DMS79 (cell line): Measurements from ENCODE around the gene PTPN23.

Source experiments
- DNase-seq: peaks from one replicate; lab custom pipeline; 2025; lab: John Stamatoyannopoulos, UW

PTPN23 gene

DNA sequence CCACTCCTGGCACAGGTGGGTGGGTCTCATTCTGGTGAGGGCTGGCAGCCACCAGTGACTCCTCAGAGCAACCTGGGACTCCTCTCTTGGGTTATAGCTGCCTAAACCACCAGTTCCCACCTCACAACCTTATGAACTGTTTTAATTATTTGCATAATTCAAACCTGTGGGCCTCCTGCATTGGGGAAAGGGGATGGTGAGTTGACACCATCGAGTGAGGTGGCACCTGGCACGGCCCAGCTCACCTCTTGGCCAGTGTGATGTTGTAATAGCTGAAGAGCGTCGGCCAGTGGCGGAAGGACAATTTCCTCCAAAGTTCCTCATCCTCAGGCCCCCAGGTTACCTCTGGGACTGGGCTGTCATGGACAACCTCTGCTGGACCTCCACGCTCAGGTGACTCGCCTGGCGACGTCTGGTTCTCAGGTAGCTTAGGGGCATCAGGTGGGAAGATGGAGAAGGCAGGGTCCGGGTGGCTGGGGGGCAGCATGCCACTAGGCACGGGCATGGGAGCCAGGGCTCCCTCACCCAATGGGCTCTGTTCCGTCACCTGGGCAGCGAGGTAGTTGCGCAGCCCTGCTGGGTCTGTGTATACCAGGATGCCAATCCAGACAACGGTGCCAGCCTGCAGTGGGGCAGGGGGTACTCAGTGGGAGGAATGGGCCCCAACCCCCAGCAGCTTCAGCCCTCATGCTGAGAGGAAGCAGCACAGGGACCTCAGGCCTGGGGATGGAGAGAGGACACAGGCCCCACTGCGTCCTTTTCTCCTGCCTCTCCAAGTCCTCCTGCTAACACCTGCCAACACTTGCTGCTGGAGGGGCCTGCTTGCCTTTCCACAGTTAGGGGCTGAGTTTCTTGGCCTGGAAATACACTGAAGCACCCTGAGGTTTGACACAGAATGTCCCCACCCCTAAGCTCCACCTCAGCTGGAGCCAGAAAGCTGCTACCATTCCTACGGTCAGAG lies 38.5 kb downstream of the PTPN23 start:
- DNase-seq: no peak

DNA sequence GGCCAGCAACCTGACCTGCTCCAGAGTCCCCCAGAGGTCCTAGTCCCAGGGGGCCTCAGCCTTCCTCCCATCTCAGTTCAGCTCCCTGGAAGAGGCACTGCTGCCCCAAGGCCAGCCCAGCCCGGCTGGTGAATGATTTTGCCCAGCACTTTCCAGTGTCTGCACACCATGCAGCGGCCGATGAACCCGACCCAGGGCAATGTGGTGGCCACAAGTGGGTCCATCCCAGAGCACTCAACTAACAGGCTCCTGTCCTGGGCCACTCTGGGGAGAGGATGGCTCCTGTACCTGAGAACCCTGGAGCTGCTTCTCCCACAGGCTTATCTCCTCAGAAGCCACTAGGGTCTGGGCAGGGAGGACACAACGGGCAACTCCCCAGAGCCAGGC lies 39.2 kb downstream of the PTPN23 start:
- DNase-seq: no peak

DNA sequence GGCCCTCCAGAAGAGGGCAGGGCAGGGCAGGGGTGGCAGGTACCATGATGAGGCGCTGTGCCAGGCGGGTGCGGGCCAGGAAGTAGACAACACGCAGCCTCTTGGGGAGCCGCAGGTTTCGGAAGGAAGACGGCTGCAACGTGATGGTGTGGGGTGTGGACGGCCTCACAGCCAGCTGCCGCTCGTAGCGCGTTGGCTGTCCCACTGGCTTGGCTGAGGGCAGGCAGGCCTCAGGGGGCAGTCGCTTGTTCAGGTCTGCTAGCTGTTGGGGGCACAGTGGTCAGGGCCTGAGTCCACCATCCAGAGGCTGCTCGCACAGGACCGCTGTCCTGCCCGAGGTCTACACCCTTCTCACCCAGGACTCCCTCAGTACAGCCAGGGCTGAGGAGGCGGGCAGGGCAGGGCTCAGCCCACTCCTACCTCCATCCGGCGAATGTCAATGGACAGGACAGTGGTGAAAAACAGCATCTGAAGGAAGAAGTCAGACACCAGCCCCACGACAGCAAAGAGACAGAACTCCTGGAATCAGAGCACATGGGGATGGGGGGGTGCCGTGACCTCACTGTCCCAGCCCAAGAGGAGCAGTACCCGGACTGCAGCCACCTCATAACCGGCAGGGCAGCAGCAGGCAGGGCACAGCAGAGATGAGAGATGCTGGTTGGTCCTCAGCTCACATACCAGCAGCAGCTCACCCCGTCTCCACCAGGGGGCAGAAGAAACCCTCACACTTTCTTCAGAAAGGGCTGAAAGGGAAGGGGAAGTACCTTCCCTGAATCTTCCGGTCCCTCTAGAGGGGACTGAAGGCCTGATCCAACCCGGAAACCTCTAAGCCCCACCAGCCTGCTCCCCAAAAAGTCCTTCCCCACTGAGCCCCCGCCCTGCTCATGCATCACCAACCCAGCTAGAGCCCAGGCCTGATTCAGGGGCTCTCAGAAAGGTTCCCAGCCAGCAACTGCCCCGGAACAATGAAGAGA lies 40.0 kb downstream of the PTPN23 start:
- no peak for DNase-seq

DNA sequence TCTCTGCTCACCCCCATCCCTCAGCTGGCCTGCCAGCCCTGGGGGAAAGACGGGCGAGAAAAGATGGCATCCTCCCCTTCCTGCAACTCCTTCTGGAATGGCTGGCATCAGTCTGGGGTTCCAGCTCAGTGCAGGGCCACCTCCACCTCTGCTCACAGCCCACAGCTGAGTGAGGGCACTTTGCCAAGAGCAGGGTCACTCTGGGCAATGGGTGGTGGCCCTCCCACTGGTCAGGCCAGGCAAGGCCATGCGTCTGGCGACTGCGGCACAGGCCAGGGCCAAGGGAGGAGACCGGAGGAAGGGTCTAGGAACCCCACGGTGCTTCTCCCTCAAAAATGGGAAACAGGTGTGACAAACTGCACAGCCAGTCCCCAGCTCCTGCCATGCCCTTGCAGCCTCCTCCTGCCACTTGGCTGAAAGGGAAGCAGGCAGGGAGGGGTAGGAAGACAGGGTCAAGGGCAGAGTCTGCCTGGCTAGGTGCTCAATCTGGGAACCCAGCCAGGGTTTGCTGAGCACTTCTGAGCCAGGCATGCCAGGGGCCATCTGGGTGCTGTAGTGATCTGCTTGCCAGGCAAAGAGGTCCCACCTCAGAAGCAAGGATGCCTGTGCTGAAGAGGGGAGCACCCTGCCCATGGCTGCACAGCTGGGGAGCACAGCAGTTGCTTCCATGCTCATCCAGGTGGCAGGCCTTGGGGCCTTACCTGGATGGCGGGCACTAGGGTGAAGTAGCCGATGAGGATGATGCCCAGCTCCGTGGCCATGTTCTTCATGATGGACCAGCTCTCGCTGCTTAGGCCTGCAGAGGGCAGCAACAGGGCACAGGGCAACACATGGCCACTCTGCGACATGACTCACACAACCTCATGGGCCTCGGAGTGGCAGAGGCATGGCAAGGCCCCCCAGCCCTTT lies 41.2 kb downstream of the PTPN23 start:
- peak; percentile 42 for DNase-seq

DNA sequence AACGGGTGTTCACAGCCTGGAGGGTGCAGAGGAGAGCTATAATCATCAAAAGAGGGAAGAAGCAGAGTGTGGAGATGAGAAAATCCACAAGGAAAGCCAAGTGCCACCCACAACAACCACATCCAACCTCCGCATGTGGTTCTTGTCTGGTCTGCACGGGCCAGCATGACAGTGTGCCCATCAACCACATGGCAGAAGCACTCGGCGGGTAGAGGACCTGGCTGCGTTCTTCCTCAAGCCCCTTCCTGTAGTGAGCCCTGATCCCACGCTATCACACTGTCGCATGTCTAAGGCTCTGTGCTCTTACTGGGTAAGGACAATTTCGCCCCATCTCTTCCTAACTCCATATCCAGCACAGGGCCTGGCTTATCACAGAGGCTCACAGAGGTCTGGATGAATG lies 41.9 kb downstream of the PTPN23 start:
- DNase-seq: no peak

DNA sequence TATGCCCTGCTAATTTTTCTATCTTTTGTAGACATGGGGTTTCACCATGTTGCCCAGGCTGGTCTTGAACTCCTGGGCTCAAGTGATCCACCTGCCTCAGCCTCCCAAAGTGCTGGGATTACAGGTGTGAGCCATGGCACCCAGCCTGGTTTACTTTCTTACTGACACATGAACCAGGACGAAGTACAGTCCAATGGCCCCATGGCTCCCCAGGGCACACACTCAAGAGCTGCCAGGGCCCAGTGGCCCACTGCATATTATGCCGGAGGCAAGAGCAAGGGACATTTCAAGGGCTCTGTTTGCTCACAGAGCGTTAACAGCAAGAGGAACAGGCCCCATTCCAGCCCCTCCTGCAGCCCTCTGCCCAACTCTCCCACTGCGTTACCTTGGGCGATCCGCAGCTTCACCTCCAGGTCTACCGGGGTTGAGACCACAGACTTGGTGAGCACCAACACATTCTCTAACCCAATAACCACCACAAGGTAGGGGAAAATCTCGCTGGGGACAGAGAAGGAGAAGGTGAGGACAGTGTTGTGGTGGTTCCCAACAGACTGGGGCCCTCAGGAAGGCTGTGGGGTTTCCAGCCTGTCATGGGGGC lies 42.8 kb downstream of the PTPN23 start:
- DNase-seq: no peak

DNA sequence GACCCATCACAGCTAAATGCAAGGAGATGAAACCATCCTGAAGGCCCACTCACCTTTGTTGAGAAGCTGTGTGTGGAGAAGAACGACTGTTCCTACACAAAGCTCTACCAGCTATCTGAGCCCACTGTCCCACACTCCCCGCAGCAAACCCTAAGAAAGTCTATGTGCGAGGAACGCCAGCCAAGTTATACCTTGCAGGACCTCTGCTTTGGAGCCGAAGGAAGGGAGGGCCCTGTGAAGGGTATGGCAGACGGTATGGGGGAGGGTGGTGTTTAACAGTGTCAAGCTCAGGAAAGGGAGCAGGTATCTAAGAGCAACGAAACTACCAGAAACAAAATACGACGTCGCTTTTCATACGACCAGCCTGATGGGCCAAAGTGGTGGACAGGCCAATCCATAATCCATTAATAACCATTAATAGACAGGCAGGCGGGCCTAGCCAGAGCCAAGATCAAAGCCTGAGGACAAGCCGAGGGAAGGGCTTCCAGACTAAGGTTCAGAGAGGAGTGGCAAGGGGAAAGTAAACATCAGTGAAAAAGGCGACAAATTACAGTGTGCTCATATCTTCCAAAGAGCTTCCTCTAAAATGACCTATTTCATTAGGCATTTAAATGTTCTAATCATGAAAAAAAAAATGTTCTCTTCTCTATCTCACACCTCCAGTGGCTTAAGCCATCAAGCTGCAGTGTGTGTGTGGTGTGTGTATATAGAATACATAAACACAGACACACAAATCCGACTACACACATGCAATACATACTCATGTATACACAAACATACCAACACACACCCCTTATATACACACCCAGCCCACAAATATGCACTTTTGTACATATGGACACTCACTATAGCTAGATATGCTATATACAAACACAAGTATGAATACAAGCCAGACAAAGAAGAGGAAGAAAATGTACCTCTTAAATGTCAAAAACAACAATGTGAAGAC lies 43.9 kb downstream of the PTPN23 start:
- no peak for DNase-seq

DNA sequence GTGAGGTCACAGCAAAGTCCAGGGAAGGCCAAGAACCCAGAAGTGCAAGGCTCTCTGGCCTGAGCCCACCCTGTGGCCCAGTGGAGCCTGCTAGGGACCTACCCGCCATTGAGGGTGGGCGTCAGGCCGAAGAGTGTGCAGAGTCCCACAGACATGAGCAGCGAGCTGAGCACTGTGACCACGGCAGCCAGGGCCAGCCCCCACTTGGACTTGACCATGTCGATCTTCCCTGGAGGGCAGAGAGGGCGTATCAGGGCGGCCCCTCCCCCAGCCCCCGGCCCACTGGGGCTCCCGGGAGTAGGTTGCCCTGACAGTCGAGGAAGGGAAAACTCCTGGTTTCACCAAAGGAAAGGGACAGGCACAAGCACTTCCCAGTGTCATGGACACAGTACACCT lies 44.6 kb downstream of the PTPN23 start:
- no peak for DNase-seq

DNA sequence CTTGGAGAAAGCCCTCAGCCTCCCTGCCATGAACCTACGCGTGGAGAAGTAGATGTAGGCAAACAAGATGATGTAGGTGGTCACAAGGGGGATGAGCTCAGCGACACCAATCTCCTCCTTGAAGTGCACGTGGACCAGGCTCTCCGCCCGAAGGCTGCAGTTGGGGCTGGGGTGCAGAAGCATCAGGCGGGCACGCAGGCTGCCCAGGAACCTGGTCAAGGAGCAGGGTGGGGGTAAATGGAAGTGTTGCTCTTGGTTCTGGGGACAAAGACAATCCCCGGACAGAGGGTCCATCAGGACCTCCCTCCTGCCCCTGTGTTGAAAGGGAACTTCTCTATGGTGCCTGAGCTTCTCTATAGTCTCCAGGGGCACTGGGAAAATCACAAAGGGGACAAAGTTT lies 45.1 kb downstream of the PTPN23 start:
- no peak for DNase-seq

DNA sequence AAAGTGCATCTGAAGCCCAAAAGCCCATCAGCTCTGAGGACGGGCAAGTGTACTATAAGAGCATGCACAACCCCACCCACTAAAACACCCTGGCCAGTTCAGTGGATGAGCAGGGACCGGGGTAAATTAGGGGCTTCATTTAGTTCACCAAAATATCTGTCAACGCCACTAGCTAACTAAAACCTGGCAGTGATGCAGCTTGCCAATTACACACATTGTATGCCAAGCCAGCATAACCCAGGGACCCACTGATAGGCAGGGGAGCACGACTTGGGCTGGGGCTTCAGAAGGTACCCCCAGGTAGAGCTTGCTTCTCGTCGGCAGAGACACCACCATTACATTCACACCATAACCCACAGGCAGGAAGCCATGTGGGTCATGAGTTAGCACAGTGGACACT lies 47.0 kb downstream of the PTPN23 start:
- no peak for DNase-seq

DNA sequence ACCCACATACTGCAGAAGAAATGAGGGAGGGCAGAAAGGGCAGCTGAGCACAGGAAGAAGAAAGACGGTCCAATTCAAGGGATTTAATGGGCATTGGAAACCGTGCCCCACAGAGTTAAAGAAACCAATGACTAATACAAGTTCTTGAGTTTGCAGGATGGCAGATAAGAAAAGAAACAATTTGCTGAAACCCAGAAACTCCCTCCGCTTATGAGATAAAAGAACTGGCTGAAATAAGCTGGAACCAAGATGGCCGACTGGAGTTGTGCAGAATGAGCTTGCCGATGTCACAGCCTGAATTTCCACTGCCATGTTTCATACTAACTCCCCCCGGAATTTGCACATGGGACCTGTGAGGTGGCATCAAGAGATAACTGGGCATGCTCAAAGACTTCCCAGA lies 47.8 kb downstream of the PTPN23 start:
- no peak for DNase-seq

DNA sequence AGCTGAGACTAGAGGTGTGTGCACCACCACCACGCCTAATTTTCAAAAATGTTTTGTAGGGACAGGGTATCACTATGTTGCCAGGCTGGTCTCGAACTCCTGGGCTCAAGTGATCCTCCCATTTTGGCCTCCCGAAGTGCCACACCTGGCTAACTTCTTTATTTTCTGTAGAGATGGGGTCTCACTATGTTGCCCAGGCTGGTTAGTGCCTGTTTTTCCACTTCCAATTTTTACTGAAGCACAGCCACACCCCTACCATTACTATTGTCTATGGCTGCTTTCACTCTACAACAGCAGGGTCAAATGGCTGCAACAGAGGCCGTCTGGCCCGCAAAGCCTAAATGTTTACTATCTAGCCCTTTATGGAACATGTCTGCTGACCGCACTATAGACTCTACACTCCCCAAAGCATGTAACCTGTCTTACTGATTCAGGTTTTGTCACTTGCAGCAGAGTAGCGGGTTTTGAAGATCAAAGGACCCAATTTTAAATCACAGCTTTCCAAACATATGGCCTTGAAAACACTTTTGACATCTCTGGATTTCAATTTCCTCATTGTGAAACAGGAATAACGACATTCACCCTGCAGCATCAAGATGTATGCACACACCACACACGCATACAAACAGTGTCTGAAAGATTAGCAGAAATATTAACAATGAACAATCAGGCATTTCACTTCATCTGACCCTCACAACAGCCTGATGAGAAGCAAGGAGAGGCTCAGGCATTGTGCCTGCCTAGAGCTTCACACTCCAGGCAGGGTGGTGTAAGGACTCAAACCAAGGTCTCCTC lies 48.9 kb downstream of the PTPN23 start:
- DNase-seq: no peak

DNA sequence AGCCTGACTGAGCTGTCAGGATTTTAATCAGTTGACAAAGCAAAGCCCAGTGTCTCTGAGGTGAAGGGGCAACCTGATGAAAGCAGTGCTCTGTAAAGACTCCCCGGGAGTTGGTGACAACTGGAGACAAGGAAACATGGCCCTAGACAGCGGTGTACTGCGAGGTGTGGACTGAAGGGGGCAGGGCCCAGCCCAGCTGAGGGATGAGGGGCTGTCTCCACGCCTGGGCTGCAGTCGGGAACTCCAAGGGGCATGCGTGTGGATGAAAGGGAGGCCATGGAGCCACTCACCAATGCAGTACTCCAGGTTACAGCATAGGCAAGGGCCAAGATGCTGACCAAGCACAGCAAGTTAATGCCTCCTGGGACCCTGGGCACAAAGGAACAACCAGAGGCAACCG lies 49.8 kb downstream of the PTPN23 start:
- DNase-seq: no peak

DNA sequence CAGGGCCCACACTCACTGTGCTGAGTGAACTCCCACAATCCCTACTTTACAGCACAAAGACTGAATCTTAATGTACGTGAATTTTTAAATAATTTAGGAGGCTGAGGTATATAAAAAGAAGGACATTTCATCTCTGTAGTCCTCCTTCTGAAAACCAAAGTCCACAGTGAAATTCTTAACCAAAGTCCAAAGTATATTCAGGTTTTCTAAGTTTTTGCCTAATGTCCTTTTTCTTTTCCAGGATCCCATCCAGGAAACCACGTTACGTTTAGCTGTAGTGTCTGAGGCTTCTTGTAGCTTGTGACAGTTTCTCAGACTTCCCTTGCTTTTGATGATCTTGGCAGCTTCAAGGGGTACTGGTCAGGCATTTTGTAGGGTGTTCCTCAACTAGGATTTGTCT lies 50.4 kb downstream of the PTPN23 start:
- DNase-seq: no peak

DNA sequence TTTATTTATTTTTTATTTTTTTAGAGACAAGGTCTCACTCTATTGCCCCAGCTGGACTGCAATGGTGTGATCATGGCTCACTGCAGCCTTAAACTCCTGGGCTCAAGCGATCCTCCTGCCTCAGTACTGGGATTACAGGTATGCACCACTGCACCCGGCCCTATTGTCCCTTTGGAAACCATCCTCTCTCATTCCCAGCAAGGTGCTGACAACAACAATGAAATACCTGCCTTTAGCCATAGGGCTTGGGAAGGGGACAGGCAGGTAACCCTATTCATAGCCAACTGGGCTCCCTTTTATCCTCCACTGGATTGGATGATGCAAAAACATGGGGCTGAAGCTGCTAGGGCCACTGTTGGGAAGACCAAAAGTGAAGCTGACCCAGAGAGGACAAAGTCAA lies 51.9 kb downstream of the PTPN23 start:
- DNase-seq: no peak

DNA sequence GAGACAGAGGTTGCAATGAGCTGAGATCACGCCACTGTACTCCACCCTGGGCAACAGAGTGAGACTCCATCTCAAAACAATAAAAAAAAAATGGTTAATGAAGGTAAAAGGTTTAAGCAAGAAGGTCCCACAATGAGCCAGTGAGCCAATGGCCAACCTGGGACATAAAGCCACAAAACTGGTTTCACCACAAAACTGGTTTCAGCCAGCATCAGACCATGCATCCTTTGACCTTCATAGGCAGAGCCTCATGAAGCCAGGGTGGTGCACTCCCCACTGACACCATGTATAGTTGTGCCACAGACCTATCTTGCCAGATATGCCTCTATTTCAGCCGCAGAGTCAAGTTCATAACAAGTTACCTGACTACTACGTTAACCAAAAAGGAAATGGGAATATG lies 53.0 kb downstream of the PTPN23 start:
- no peak for DNase-seq

DNA sequence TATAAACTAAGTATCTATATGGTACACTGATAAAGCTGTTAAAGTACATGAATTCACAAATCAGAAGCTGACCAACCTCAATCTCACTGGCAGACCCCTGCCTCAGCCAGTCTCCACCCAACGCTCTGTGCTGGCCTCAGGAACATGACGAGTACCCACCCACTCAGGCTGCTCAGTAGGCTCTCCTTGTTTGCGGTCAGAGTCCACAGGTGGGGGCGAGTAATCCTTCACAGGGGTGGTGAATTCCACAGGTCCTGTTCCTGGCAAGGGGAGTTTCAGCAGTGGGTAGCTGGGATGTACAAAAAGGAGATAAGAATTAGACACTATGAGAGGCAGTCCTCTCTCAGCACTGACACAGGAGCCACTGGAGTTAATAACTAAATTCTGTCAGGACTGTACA lies 54.0 kb downstream of the PTPN23 start:
- DNase-seq: no peak

DNA sequence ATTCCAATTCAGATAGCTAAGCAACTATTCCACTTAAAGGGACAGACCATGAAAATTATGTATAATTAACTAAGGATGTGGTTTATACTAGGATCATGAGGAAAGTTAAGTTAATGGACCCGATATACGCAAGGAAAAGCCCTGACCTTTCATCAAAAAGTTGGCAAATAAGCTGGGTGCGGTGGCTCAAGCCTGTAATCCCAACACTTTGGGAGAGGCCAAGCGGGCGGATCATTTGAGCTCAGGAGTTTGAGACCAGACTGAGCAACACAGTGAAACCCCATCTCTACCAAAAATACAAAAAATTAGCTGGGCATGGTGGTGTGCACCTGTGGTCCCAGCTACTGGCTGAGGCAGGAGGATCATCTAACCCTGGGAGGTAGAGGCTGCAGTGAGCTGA lies 55.4 kb downstream of the PTPN23 start:
- DNase-seq: no peak

DNA sequence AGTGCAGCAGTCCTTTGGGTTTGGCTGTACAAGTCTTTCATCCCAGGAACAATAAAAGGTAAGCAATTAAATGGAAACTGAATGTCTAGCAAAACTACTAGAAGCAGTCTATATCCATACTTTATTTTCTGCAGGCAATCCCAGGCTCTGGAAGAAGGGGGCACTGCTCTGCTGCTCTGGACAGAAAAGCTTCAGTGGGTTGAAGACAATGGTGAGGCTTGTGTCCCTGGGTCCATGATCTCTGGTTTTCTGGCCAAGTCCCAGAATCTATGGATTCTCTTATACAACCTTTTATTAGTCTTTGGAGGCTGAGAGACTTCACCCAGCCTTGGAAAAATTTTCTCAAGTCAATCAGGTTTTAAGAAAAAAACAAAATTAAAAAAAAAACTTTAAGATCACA lies 59.3 kb downstream of the PTPN23 start:
- DNase-seq: no peak
